HG03139 (cell line): ENCODE measurements around the gene SPATA6L.

Source experiments
- ATAC-seq: cut with Tn5 transposase; IDR thresholded peaks from one replicate; pipeline ENCODE4 v1.9.1; 2021; ENCODE audit not compliant: unreplicated experiment

The SPATA6L gene

GRCh38 chr9:4588721-4589120 lies 77.6 kb downstream of the SPATA6L start:
- ATAC-seq: no peak

GRCh38 chr9:4585135-4585534 lies 81.1 kb downstream of the SPATA6L start:
- no peak for ATAC-seq

- ATAC-seq: no peak
Observed at GRCh38 chr9:4584636-4585035, 81.6 kb downstream of the SPATA6L start.

GRCh38 chr9:4583001-4583400 lies 83.3 kb downstream of the SPATA6L start:
- ATAC-seq: no peak

GRCh38 chr9:4581861-4582565 lies 84.3 kb downstream of the SPATA6L start:
- no peak for ATAC-seq

GRCh38 chr9:4581035-4581760 lies 85.1 kb downstream of the SPATA6L start:
- no peak for ATAC-seq

GRCh38 chr9:4579001-4579400 lies 87.3 kb downstream of the SPATA6L start:
- ATAC-seq: no peak

- no peak for ATAC-seq
Observed at GRCh38 chr9:4576448-4576847, 89.8 kb downstream of the SPATA6L start.

- ATAC-seq: no peak
Observed at GRCh38 chr9:4575997-4576396, 90.3 kb downstream of the SPATA6L start.

- no peak for ATAC-seq
Observed at GRCh38 chr9:4574657-4575243, 91.5 kb downstream of the SPATA6L start.

- ATAC-seq: no peak
Observed at GRCh38 chr9:4573634-4574389, 92.5 kb downstream of the SPATA6L start.

GRCh38 chr9:4573176-4573575 lies 93.1 kb downstream of the SPATA6L start:
- no peak for ATAC-seq

GRCh38 chr9:4572184-4572826 lies 94.0 kb downstream of the SPATA6L start:
- ATAC-seq: no peak

GRCh38 chr9:4569101-4569500 lies 97.2 kb downstream of the SPATA6L start:
- ATAC-seq: no peak

- ATAC-seq: no peak
Observed at GRCh38 chr9:4567601-4568000, 98.7 kb downstream of the SPATA6L start.

- ATAC-seq: no peak
Observed at GRCh38 chr9:4566806-4567205, 99.5 kb downstream of the SPATA6L start.

GRCh38 chr9:4563105-4563504 lies 103.2 kb downstream of the SPATA6L start:
- ATAC-seq: no peak

GRCh38 chr9:4559261-4560182 lies 106.8 kb downstream of the SPATA6L start:
- peak; percentile 80 for ATAC-seq

- no peak for ATAC-seq
Observed at GRCh38 chr9:4558371-4558998, 107.8 kb downstream of the SPATA6L start.
